Osteoblast (primary cell): ENCODE results near the gene TMEM250. TPM values are rescaled to one million over a fixed set of nuclear protein-coding genes. Genes with fewer than 3 reads are reported as not detected.

ENCODE experiments used
- DNase-seq: peaks from one replicate; pipeline ENCODE4 v3.0.0; 2011; ENCODE audit warnings: low spot score, mixed read lengths; ENCODE audit not compliant: insufficient read length; ENCODE audit errors: missing footprints
- H2AFZ ChIP-seq: 2 replicates; pipeline ENCODE4 v1.6.0; 2011; ENCODE audit warnings: mild to moderate bottlenecking, low read length
- H3K27ac ChIP-seq: 2 replicates; pipeline ENCODE4 v1.5.1; 2011; ENCODE audit warnings: mild to moderate bottlenecking, low read depth, low read length, moderate library complexity
- H3K27me3 ChIP-seq: 2 replicates; pipeline ENCODE4 v1.6.0; 2012; ENCODE audit warnings: mild to moderate bottlenecking, control low read depth, inconsistent platforms, low read length, moderate library complexity; ENCODE audit not compliant: insufficient read depth
- H3K36me3 ChIP-seq: 2 replicates; pipeline ENCODE4 v1.5.1; 2011; ENCODE audit warnings: mild to moderate bottlenecking, low read length, control low read depth, moderate library complexity; ENCODE audit not compliant: insufficient read depth
- H3K4me1 ChIP-seq: 2 replicates; pipeline ENCODE4 v1.5.1; 2011; ENCODE audit warnings: mild to moderate bottlenecking, low read length, control low read depth, moderate library complexity; ENCODE audit not compliant: insufficient read depth
- H3K4me2 ChIP-seq: 2 replicates; pipeline ENCODE4 v1.6.0; 2011; ENCODE audit warnings: mild to moderate bottlenecking, low read length; ENCODE audit not compliant: insufficient read depth
- H3K4me3 ChIP-seq: fragments of 200-600 bp; sonication (generic); 3 replicates; pipeline ENCODE4 v1.5.1; 2012; ENCODE audit warnings: mild to moderate bottlenecking, low read length, inconsistent platforms; ENCODE audit not compliant: insufficient read depth
- H3K79me2 ChIP-seq: 2 replicates; pipeline ENCODE4 v1.6.0; 2012; ENCODE audit warnings: mild to moderate bottlenecking, low read length, control low read depth, inconsistent platforms; ENCODE audit not compliant: insufficient read depth
- H3K9me3 ChIP-seq: 2 replicates; pipeline ENCODE4 v1.5.1; 2011; ENCODE audit warnings: low read depth, low read length, control low read depth
- H4K20me1 ChIP-seq: 2 replicates; pipeline ENCODE4 v1.6.0; 2012; ENCODE audit warnings: mild to moderate bottlenecking, low read length, control low read depth; ENCODE audit not compliant: insufficient read depth
- total RNA-seq: library from RNA; depleted of rRNA; stranded (reverse); fragments of >200 nt; gene quantifications from 2 replicates; pipeline ENCODE4 v1.2.3, GENCODE V29; 2012
- TF ChIP-seq, protein P1 (sequence below): IDR thresholded peaks from 2 replicates; pipeline ENCODE4 v1.5.1; 2011; ENCODE audit warnings: mild to moderate bottlenecking, low read depth, low read length, moderate library complexity; ENCODE audit errors: extremely low read depth

The TMEM250 gene
- total RNA-seq, 1 donor, result 65.5 TPM

- no peaks in the 10 kb centered on the region for H3K9me3 ChIP-seq
- peak overlapping the region; percentile 77 for H3K4me3 ChIP-seq
- H3K36me3 ChIP-seq, result no peaks in the 10 kb centered on the region
- peaks cover 50% of the 10 kb centered on the region for H3K79me2 ChIP-seq
- H2AFZ ChIP-seq, result peak overlapping the region; percentile 46
- peaks cover 46% of the 10 kb centered on the region for H4K20me1 ChIP-seq
- TF ChIP-seq, protein P1, sequence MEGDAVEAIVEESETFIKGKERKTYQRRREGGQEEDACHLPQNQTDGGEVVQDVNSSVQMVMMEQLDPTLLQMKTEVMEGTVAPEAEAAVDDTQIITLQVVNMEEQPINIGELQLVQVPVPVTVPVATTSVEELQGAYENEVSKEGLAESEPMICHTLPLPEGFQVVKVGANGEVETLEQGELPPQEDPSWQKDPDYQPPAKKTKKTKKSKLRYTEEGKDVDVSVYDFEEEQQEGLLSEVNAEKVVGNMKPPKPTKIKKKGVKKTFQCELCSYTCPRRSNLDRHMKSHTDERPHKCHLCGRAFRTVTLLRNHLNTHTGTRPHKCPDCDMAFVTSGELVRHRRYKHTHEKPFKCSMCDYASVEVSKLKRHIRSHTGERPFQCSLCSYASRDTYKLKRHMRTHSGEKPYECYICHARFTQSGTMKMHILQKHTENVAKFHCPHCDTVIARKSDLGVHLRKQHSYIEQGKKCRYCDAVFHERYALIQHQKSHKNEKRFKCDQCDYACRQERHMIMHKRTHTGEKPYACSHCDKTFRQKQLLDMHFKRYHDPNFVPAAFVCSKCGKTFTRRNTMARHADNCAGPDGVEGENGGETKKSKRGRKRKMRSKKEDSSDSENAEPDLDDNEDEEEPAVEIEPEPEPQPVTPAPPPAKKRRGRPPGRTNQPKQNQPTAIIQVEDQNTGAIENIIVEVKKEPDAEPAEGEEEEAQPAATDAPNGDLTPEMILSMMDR, result no peak
- H3K4me2 ChIP-seq, result peak overlapping the region; percentile 84
- H3K27me3 ChIP-seq, result no peaks in the 10 kb centered on the region
- H3K4me1 ChIP-seq, result peaks cover 10% of the 10 kb centered on the region
- peak; percentile 100 for DNase-seq
- peak overlapping the region; percentile 56 for H3K27ac ChIP-seq
These were observed 24.4 kb downstream of the TMEM250 start for GRCh38 chr9:136093995-136094881.

- H3K4me1 ChIP-seq, result peaks cover 10% of the 10 kb centered on the region
- H3K27me3 ChIP-seq, result no peaks in the 10 kb centered on the region
- H3K27ac ChIP-seq, result no peak overlapping the region
- DNase-seq, result peak; percentile 99
- TF ChIP-seq, protein P1, result no peak
- no peaks in the 10 kb centered on the region for H3K36me3 ChIP-seq
- peak overlapping the region; percentile 77 for H3K4me3 ChIP-seq
- H2AFZ ChIP-seq, result no peak overlapping the region
- peak overlapping the region; percentile 84 for H3K4me2 ChIP-seq
- peaks cover 58% of the 10 kb centered on the region for H3K79me2 ChIP-seq
- H4K20me1 ChIP-seq, result peaks cover 53% of the 10 kb centered on the region
- no peaks in the 10 kb centered on the region for H3K9me3 ChIP-seq
These were observed 25.2 kb downstream of the TMEM250 start for GRCh38 chr9:136093346-136093986.

GRCh38 chr9:136092741-136093140 is 25.9 kb downstream of the TMEM250 start:
- Histone ChIP-seq H3K4me2 (peak overlapping the region; percentile 84), H3K4me1 (peaks cover 10% of the 10 kb centered on the region), H2AFZ (no peak overlapping the region), H3K27me3 (no peaks in the 10 kb centered on the region), H3K79me2 (peaks cover 65% of the 10 kb centered on the region), H3K4me3 (no peak overlapping the region), H3K36me3 (no peaks in the 10 kb centered on the region), H4K20me1 (peaks cover 59% of the 10 kb centered on the region), H3K27ac (no peak overlapping the region), H3K9me3 (no peaks in the 10 kb centered on the region)
- TF ChIP-seq, protein P1, result no peak
- no peak for DNase-seq

GRCh38 chr9:136092353-136092650 is 26.4 kb downstream of the TMEM250 start:
- peak; percentile 81 for DNase-seq
- Histone ChIP-seq H3K79me2 (peaks cover 70% of the 10 kb centered on the region), H3K9me3 (no peaks in the 10 kb centered on the region), H3K27ac (no peak overlapping the region), H4K20me1 (peaks cover 62% of the 10 kb centered on the region), H3K4me3 (no peak overlapping the region), H3K27me3 (no peaks in the 10 kb centered on the region), H3K4me1 (peaks cover 10% of the 10 kb centered on the region), H3K36me3 (no peaks in the 10 kb centered on the region), H2AFZ (no peak overlapping the region), H3K4me2 (no peak overlapping the region)
- TF ChIP-seq, protein P1, result no peak
